ENCODE results near the gene INPP5D. TPM values are rescaled to one million over a fixed set of nuclear protein-coding genes. Genes with fewer than 3 reads are reported as not detected.

The INPP5D gene
- total and polyA plus RNA-seq, 2 of the 13 experiments (the other 11 are each of a cell fraction or from before 2014, with no cell fraction given): 16.7 to 18.0 TPM

DNA sequence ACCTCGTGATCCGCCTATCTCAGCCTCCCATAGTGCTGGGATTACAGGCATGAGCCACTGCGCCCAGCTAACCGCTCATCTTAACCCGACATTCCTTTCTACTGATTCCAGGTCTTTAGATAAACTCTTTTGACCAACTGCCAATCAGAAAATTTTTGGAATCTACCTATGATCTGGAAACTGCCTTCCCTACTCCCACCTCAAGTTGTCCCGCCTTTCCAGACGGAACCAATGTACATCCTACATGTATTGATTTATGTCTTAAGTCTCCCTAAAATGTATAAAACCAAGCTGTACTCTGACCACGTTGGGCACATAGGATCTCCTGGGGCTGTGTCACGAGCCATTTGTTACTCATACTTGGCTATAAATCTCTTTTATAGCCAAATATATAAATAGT lies 30.8 kb upstream of the INPP5D start:
- Histone ChIP-seq H3K4me2 (ENCODE audit: low read depth, low read length) (no peak overlapping the region), H3K4me1 (ENCODE audit: insufficient read depth, low read length) (peaks cover 15% of the 10 kb centered on the region), H3K9me3 (ENCODE audit: low read length) (no peaks in the 10 kb centered on the region), H3K36me3 (replicated peaks in 1 of 2; ENCODE audit: control insufficient read depth in 1 of 2, insufficient read depth in 2 of 2, low read length in 2 of 2) (no peaks in the 10 kb centered on the region), H3K79me2 (ENCODE audit: insufficient read depth, low read length) (no peaks in the 10 kb centered on the region), H4K20me1 (ENCODE audit: insufficient read depth, low read length) (no peaks in the 10 kb centered on the region), H3K9ac (ENCODE audit: insufficient read depth, low read depth, low read length) (no peak overlapping the region), H2AFZ (ENCODE audit: low read length) (no peak overlapping the region), H3K27ac (ENCODE audit: extremely low read length, insufficient read depth, low read length) (no peak overlapping the region), H3K27me3 (ENCODE audit: control insufficient read depth in 1 of 2, insufficient read depth in 2 of 2, low read length in 2 of 2) (peaks cover 10 to 37% of the 10 kb centered on the region in 2 experiments), H3K4me3 (replicated peaks in 1 of 3; ENCODE audit: insufficient read depth in 1 of 3, low read depth in 2 of 3, low read length in 3 of 3) (no peak overlapping the region)
- no peak for ATAC-seq
- TF ChIP-seq, protein P1, sequence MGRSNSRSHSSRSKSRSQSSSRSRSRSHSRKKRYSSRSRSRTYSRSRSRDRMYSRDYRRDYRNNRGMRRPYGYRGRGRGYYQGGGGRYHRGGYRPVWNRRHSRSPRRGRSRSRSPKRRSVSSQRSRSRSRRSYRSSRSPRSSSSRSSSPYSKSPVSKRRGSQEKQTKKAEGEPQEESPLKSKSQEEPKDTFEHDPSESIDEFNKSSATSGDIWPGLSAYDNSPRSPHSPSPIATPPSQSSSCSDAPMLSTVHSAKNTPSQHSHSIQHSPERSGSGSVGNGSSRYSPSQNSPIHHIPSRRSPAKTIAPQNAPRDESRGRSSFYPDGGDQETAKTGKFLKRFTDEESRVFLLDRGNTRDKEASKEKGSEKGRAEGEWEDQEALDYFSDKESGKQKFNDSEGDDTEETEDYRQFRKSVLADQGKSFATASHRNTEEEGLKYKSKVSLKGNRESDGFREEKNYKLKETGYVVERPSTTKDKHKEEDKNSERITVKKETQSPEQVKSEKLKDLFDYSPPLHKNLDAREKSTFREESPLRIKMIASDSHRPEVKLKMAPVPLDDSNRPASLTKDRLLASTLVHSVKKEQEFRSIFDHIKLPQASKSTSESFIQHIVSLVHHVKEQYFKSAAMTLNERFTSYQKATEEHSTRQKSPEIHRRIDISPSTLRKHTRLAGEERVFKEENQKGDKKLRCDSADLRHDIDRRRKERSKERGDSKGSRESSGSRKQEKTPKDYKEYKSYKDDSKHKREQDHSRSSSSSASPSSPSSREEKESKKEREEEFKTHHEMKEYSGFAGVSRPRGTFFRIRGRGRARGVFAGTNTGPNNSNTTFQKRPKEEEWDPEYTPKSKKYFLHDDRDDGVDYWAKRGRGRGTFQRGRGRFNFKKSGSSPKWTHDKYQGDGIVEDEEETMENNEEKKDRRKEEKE (IDR thresholded peaks at IDR 0.05): no peak
- TF ChIP-seq, protein P2, sequence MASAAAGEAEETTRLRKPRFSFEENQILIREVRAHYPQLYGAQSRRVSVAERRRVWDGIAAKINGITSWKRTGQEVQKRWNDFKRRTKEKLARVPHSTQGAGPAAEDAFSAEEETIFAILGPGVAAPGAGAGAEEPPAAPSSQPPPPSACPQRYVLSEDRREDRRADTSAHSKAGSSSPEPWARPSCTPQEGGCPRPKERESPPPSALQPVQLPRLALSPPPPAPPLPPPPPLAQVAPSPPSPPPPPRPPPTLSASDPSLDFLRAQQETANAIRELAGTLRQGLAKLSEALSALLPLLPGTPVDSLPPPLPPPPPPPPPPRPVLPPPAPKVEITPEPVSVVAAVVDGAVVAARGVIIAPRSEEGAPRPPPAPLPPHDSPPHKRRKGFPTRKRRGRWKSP (CRISPR knock-in tag; IDR thresholded peaks at IDR 0.05): 0 out of 2 replicates have a peak, but pooled peaks have one; percentile 23
- TF ChIP-seq, protein P3, sequence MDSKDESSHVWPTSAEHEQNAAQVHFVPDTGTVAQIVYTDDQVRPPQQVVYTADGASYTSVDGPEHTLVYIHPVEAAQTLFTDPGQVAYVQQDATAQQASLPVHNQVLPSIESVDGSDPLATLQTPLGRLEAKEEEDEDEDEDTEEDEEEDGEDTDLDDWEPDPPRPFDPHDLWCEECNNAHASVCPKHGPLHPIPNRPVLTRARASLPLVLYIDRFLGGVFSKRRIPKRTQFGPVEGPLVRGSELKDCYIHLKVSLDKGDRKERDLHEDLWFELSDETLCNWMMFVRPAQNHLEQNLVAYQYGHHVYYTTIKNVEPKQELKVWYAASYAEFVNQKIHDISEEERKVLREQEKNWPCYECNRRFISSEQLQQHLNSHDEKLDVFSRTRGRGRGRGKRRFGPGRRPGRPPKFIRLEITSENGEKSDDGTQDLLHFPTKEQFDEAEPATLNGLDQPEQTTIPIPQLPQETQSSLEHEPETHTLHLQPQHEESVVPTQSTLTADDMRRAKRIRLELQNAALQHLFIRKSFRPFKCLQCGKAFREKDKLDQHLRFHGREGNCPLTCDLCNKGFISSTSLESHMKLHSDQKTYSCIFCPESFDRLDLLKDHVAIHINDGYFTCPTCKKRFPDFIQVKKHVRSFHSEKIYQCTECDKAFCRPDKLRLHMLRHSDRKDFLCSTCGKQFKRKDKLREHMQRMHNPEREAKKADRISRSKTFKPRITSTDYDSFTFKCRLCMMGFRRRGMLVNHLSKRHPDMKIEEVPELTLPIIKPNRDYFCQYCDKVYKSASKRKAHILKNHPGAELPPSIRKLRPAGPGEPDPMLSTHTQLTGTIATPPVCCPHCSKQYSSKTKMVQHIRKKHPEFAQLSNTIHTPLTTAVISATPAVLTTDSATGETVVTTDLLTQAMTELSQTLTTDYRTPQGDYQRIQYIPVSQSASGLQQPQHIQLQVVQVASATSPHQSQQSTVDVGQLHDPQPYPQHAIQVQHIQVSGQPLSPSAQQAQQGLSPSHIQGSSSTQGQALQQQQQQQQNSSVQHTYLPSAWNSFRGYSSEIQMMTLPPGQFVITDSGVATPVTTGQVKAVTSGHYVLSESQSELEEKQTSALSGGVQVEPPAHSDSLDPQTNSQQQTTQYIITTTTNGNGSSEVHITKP (CRISPR knock-in tag; IDR thresholded peaks at IDR 0.05; ENCODE audit: low read depth): no peak
- TF ChIP-seq, protein P4, sequence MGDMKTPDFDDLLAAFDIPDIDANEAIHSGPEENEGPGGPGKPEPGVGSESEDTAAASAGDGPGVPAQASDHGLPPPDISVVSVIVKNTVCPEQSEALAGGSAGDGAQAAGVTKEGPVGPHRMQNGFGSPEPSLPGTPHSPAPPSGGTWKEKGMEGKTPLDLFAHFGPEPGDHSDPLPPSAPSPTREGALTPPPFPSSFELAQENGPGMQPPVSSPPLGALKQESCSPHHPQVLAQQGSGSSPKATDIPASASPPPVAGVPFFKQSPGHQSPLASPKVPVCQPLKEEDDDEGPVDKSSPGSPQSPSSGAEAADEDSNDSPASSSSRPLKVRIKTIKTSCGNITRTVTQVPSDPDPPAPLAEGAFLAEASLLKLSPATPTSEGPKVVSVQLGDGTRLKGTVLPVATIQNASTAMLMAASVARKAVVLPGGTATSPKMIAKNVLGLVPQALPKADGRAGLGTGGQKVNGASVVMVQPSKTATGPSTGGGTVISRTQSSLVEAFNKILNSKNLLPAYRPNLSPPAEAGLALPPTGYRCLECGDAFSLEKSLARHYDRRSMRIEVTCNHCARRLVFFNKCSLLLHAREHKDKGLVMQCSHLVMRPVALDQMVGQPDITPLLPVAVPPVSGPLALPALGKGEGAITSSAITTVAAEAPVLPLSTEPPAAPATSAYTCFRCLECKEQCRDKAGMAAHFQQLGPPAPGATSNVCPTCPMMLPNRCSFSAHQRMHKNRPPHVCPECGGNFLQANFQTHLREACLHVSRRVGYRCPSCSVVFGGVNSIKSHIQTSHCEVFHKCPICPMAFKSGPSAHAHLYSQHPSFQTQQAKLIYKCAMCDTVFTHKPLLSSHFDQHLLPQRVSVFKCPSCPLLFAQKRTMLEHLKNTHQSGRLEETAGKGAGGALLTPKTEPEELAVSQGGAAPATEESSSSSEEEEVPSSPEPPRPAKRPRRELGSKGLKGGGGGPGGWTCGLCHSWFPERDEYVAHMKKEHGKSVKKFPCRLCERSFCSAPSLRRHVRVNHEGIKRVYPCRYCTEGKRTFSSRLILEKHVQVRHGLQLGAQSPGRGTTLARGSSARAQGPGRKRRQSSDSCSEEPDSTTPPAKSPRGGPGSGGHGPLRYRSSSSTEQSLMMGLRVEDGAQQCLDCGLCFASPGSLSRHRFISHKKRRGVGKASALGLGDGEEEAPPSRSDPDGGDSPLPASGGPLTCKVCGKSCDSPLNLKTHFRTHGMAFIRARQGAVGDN (CRISPR knock-in tag; IDR thresholded peaks at IDR 0.05): 0 out of 2 replicates have a peak, but pooled peaks have one; percentile 14
- TF ChIP-seq PITX1 (CRISPR knock-in tag; IDR thresholded peaks at IDR 0.05): 0 out of 2 replicates have a peak, but pooled peaks have one; percentile 5
- TF ChIP-seq SSRP1 (CRISPR knock-in tag; IDR thresholded peaks at IDR 0.05): no peak
- TF ChIP-seq KMT2B (CRISPR knock-in tag; IDR thresholded peaks at IDR 0.05): no peak
- no peak for TF ChIP-seq ZNF75D (CRISPR knock-in tag; IDR thresholded peaks at IDR 0.05; ENCODE audit: borderline replicate concordance)
- TF ChIP-seq, protein P5, sequence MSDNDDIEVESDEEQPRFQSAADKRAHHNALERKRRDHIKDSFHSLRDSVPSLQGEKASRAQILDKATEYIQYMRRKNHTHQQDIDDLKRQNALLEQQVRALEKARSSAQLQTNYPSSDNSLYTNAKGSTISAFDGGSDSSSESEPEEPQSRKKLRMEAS (IDR thresholded peaks at IDR 0.05): 0 out of 2 replicates have a peak, but pooled peaks have one; percentile 6
- no peak for TF ChIP-seq MAFK (conservative IDR thresholded peaks at IDR 0.05 in 1 of 2, IDR thresholded peaks at IDR 0.05 in 1 of 2; ENCODE audit: low read length in 2 of 2)
- ChIA-PET CTCF (ENCODE audit: low intra/inter-chr PET ratio, low total read pairs) (interaction anchor here (1.0 to 2.6 kb wide), 5 partner anchors 16 to 176 kb away, joined by 3 to 20 read pairs (median 8); partner anchors contain the start of gene NGEF), POLR2A (interaction anchor here (1.1 to 2.1 kb wide), 2 partner anchors 17 to 172 kb away, joined by 8 to 23 read pairs; partner anchors contain the start of gene NGEF)
- no peak for DNase-seq (ENCODE audit: low spot score)
- intact Hi-C loops (cut with micrococcal nuclease; ENCODE audit: unreplicated experiment) (loop anchor here (1.0 kb wide), 3 partner anchors 17 to 176 kb away; no protein-coding TSS in a partner anchor), in situ Hi-C loops (cut with HindIII; ENCODE audit: extremely low pct_ligation_motif_present, low pct_unique_long_range_greater_than_20kb) (loop anchor here (10.0 kb wide), 1 partner anchor 175 kb away; no protein-coding TSS in a partner anchor)
- no peak for FAIRE-seq
- BruUV-seq (replicated peaks): no TSS peak
- WGBS (ENCODE audit: low lambda C conversion rate): 78% methylated on average over 9 of the region's 9 CpGs
